HCT116 (cell line): ENCODE data around the gene HSPA12B. TPM values are rescaled to one million over a fixed set of nuclear protein-coding genes. Genes with fewer than 3 reads are reported as not detected.

Experiments used
- ATAC-seq: fragments of 200-7000 bp; cut with Tn5 transposase; 2 replicates; pipeline ENCODE4 v1.9.1; 2020; ENCODE audit warnings: mild to moderate bottlenecking, moderate library complexity
- BruUV-seq: library from RNA; stranded (reverse); fragments of 400-500 nt; replicated peaks from 2 replicates; lab custom pipeline; 2021; lab: Mats Ljungman, UMichigan
- CTCF ChIA-PET: fragments of 300-600 bp; sonication (Branson Sonifier 250); formaldehyde crosslinking; loops from one replicate; lab custom pipeline; 2021; ENCODE audit warnings: antibody characterized with exemption; lab: Charles Lee
- POLR2A ChIA-PET: fragments of 300-600, 350-600 bp; sonication (Branson Sonifier 250); formaldehyde crosslinking; loops from one replicate; lab custom pipeline; 2021; ENCODE audit warnings: antibody characterized with exemption; lab: Charles Lee
- RAD21 ChIA-PET, 2 experiments: fragments of 300-600 bp; sonication (Branson Sonifier 250); formaldehyde crosslinking; loops; one replicate each; lab custom pipeline; 2023; ENCODE audit warnings: low total read pairs in 2 of 2; ENCODE audit not compliant: uncharacterized antibody in 2 of 2, unreplicated experiment in 2 of 2, low non-redundant PET in 1 of 2; lab: Charles Lee
- DNase-seq: peaks from one replicate; pipeline ENCODE4 v3.0.0-alpha.2; 2010; ENCODE audit warnings: low read depth, low spot score
- H2AFZ ChIP-seq: fragments of 200-600 bp; shearing (Covaris generic), sonication (generic); 2 replicates; pipeline ENCODE4 v1.6.1; 2017; ENCODE audit warnings: low read depth, mixed run types, mixed read lengths, antibody characterized with exemption, low read length; ENCODE audit not compliant: poor library complexity, severe bottlenecking
- H3K27ac ChIP-seq: 2 replicates; pipeline ENCODE4 v1.5.1; 2012; ENCODE audit warnings: low read depth, low read length
- H3K27me3 ChIP-seq: fragments of 200-600 bp; sonication (generic); 2 replicates; pipeline ENCODE4 v1.6.1; 2016; ENCODE audit warnings: mixed run types, low read length, mixed read lengths; ENCODE audit not compliant: insufficient read depth
- H3K36me3 ChIP-seq, 2 experiments: fragments of 200-500 bp in 1 of 2; fragments of 200-600 bp in 1 of 2; sonication (Bioruptor generic) in 1 of 2; sonication (generic) in 1 of 2; 2 replicates each; pipeline versions ENCODE4 v1.5.1 to v1.6.1; 2014 to 2016; ENCODE audit warnings: low read length in 2 of 2, inconsistent platforms in 1 of 2, mixed read lengths in 1 of 2, mixed run types in 1 of 2; ENCODE audit not compliant: insufficient read depth in 2 of 2, control insufficient read depth in 1 of 2
- H3K4me1 ChIP-seq, 2 experiments: fragments of 200-600 bp in 1 of 2; sonication (generic) in 1 of 2; 2 replicates each; pipeline versions ENCODE4 v1.5.1 to v1.6.1; 2012 to 2017; ENCODE audit warnings: low read length in 2 of 2, inconsistent platforms in 1 of 2, mild to moderate bottlenecking in 1 of 2, mixed read lengths in 1 of 2, mixed run types in 1 of 2, moderate library complexity in 1 of 2; ENCODE audit not compliant: insufficient read depth in 2 of 2, control insufficient read depth in 1 of 2
- H3K4me2 ChIP-seq: fragments of 200-600 bp; sonication (generic); 2 replicates; pipeline ENCODE4 v1.6.1; 2017; ENCODE audit warnings: mixed run types, low read length, mixed read lengths
- H3K4me3 ChIP-seq, 2 experiments: fragments of 200-600 bp in 1 of 2; sonication (generic) in 1 of 2; replicated peaks in 1 of 2; 2 replicates each; pipeline ENCODE4 v1.5.1; 2011 to 2016; ENCODE audit warnings: low read length in 2 of 2, control low read depth in 1 of 2, low read depth in 1 of 2, mild to moderate bottlenecking in 1 of 2, mixed read lengths in 1 of 2, mixed run types in 1 of 2
- H3K79me2 ChIP-seq: fragments of 200-600 bp; sonication (generic); 2 replicates; pipeline ENCODE4 v1.6.1; 2017; ENCODE audit warnings: mild to moderate bottlenecking, mixed run types, low read length, moderate library complexity, mixed read lengths; ENCODE audit not compliant: insufficient read depth
- H3K9ac ChIP-seq: fragments of 200-600 bp; sonication (generic); 2 replicates; pipeline ENCODE4 v1.6.1; 2016; ENCODE audit warnings: low read length, mixed read lengths
- H3K9me2 ChIP-seq: fragments of 200-600 bp; sonication (generic), shearing (Covaris generic); 2 replicates; pipeline ENCODE4 v1.6.1; 2017; ENCODE audit warnings: mixed run types, mild to moderate bottlenecking, moderate library complexity; ENCODE audit not compliant: insufficient read depth
- H3K9me3 ChIP-seq, 2 experiments: fragments of 200-500 bp in 1 of 2; fragments of 200-600 bp in 1 of 2; sonication (Bioruptor generic) in 1 of 2; sonication (generic) in 1 of 2; 2 replicates each; pipeline ENCODE4 v1.6.1; 2014 to 2017; ENCODE audit warnings: low read length in 2 of 2, mixed read lengths in 2 of 2, inconsistent platforms in 1 of 2, low read depth in 1 of 2, mild to moderate bottlenecking in 1 of 2, mixed run types in 1 of 2, moderate library complexity in 1 of 2; ENCODE audit not compliant: control insufficient read depth in 1 of 2, insufficient read depth in 1 of 2
- H4K20me1 ChIP-seq: fragments of 200-600 bp; sonication (generic), shearing (Covaris generic); 2 replicates; pipeline ENCODE4 v1.6.1; 2017; ENCODE audit warnings: mixed run types, mild to moderate bottlenecking, moderate library complexity; ENCODE audit not compliant: insufficient read depth
- CBX3 ChIP-seq: IDR thresholded peaks from 2 replicates; pipeline ENCODE4 v1.6.1; 2012; ENCODE audit warnings: low read depth
- POLR2AphosphoS5 ChIP-seq: IDR thresholded peaks from 2 replicates; pipeline ENCODE4 v1.6.1; 2011; ENCODE audit warnings: mild to moderate bottlenecking, low read depth, low read length, moderate library complexity
- YY1 ChIP-seq: IDR thresholded peaks from 2 replicates; pipeline ENCODE4 v1.6.1; 2011; ENCODE audit warnings: low read length, low read depth, moderate library complexity, mild to moderate bottlenecking; ENCODE audit not compliant: insufficient replicate concordance; ENCODE audit errors: extremely low read depth
- intact Hi-C: fragments of 100-400 bp; cut with micrococcal nuclease; formaldehyde crosslinking; loops from 2 replicates; pipeline ENCODE4 v1.10.0; 2022
- total RNA-seq: library from RNA; stranded (reverse); gene quantifications from one replicate; pipeline ENCODE4 v1.2.1, GENCODE V29; 2021; ENCODE audit not compliant: unreplicated experiment
- TF ChIP-seq, protein P1 (sequence below): IDR thresholded peaks from 2 replicates; pipeline ENCODE4 v1.6.1; 2012

Gene HSPA12B
- total RNA-seq, 1 experiment from 2014 or later, result not detected

DNA sequence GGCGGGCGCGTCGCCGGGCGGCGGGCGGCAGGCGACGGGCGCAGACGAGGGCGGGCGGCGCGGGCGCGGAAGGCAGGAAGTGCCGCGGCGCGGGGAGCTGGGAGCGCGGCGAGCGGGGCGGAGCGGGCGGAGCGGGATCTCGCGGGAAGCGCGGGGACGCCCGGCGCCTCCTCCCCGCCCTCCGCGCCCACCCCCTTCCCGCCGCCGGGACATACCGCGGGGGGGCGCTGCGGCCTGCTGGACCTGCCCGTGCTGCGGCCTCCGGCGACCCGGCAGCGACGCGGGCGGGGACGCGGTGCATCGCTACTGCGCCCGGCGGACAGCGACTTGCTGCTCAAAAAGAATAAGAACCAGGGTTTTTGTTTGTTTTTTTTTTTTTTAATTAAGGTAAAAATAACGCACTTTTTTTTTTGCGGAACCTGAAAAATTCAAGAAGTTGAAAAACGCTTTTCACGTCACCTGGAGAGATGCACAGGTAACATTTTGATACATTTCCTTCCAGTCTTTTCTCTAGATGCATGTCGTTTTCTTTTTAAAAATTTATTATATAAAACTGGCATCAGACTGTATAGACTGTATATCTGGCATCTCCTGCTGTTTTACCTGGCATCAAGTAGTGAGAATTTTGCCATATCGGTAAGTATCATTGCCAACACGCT is 54.3 kb downstream of the HSPA12B start, which contains the start of gene CENPB (continued):
- TF ChIP-seq, protein P1, sequence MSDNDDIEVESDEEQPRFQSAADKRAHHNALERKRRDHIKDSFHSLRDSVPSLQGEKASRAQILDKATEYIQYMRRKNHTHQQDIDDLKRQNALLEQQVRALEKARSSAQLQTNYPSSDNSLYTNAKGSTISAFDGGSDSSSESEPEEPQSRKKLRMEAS, result no peak
- TF ChIP-seq CBX3 (peak; percentile 41; the same call in 1 of the 2 replicates), POLR2AphosphoS5 (peak; percentile 54; the same call in 1 of the 2 replicates)

DNA sequence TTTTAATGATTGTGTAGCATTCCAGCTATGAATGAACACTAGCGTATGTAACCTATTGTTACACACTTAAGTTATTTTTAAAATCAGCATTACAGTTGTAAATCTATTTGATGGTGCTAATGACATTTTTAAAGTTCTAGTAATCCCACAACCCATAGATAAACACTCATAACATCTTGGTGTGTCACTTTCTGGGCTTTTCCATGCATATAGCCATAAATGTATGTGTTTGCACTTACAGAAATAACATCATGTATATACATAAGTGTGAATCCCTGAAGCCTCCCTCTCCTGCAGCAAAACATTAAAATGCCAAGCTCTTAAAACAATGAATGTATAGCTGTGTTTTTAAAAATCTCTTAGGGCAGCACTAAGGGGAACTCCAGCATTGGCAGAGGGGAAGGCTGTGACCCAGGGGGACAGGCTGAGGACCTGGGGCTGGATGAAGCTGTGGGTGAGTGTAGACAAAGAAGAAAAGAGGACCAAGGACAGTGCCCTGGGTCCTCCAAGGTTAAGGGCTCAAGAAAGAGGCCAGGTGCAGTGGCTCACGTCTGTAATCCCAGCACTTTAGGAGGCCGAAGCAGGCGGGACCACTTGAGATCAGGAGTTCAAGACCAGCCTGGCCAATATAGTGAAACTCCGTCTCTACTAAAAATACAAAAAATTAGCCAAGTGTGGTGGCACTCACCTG is 55.0 kb downstream of the HSPA12B start:
- Histone ChIP-seq H3K9ac (peak overlapping the region; percentile 26), H2AFZ (peak overlapping the region; percentile 14), H3K4me2 (peak overlapping the region; percentile 52), H3K9me2 (no peaks in the 10 kb centered on the region), H3K36me3 (peaks cover 0 to 8% of the 10 kb centered on the region in 2 experiments; a peak in 1 of 4 replicates), H3K4me3 (peak overlapping the region; percentile 40 to 46), H3K27me3 (no peaks in the 10 kb centered on the region), H4K20me1 (no peaks in the 10 kb centered on the region), H3K9me3 (no peaks in the 10 kb centered on the region), H3K4me1 (peaks cover 25 to 40% of the 10 kb centered on the region in 2 experiments), H3K79me2 (peaks cover 27% of the 10 kb centered on the region), H3K27ac (no peak overlapping the region)
- intact Hi-C loops, result loop anchor here (1.0 to 5.0 kb wide), 3 partner anchors 31 to 300 kb away; no protein-coding TSS in a partner anchor
- TF ChIP-seq YY1, result no peak
- DNase-seq (no peak), ATAC-seq (no peak)
- BruUV-seq, result TSS peak; percentile 74
- ChIA-PET POLR2A (interaction anchor here (1.0 to 2.9 kb wide), 2 partner anchors 20 to 32 kb away, joined by 5 to 16 read pairs; partner anchors contain the start of genes ADISSP and AP5S1), RAD21 (interaction anchor here (0.6 to 1.2 kb wide), 5 partner anchors 31 to 110 kb away, joined by 3 to 7 read pairs (median 5); partner anchors contain the start of gene AP5S1 (in 1 of the 2)), CTCF (interaction anchor here (1.1 to 2.5 kb wide), 5 partner anchors 31 to 76 kb away, joined by 3 to 19 read pairs (median 12); partner anchors contain the start of gene AP5S1)
